ENCODE results near the gene CADPS2. TPM values are rescaled to one million over a fixed set of nuclear protein-coding genes. Genes with fewer than 3 reads are reported as not detected.

CADPS2 gene
- total RNA-seq, 1 donor from 2014 or later = 6.4 TPM

- H4K20me1 ChIP-seq (ENCODE audit: insufficient read depth, low read length) = no peaks in the 10 kb centered on the region
- H3K36me3 ChIP-seq (ENCODE audit: insufficient read depth, low read length) = no peaks in the 10 kb centered on the region
- no peak for DNase-seq (ENCODE audit: low read depth)
- H3K9me3 Mint-ChIP-seq (ENCODE audit: unreplicated experiment) = no peaks in the 10 kb centered on the region
- no peaks in the 10 kb centered on the region for H3K4me1 Mint-ChIP-seq (ENCODE audit: low read depth, unreplicated experiment)
- no peak for FAIRE-seq
- H3K4me1 ChIP-seq (ENCODE audit: insufficient read depth, low read length) = no peaks in the 10 kb centered on the region
- H2AFZ ChIP-seq (ENCODE audit: low read depth, low read length) = no peak overlapping the region
- no peak overlapping the region for H3K27ac Mint-ChIP-seq (ENCODE audit: unreplicated experiment)
- TF ChIP-seq, protein P1, sequence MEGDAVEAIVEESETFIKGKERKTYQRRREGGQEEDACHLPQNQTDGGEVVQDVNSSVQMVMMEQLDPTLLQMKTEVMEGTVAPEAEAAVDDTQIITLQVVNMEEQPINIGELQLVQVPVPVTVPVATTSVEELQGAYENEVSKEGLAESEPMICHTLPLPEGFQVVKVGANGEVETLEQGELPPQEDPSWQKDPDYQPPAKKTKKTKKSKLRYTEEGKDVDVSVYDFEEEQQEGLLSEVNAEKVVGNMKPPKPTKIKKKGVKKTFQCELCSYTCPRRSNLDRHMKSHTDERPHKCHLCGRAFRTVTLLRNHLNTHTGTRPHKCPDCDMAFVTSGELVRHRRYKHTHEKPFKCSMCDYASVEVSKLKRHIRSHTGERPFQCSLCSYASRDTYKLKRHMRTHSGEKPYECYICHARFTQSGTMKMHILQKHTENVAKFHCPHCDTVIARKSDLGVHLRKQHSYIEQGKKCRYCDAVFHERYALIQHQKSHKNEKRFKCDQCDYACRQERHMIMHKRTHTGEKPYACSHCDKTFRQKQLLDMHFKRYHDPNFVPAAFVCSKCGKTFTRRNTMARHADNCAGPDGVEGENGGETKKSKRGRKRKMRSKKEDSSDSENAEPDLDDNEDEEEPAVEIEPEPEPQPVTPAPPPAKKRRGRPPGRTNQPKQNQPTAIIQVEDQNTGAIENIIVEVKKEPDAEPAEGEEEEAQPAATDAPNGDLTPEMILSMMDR (IDR thresholded peaks at IDR 0.05; ENCODE audit: insufficient read depth, low read depth, low read length) = no peak
- no peak for TF ChIP-seq EZH2 (IDR thresholded peaks at IDR 0.05; ENCODE audit: insufficient read depth, low read length)
- no peak overlapping the region for H3K4me3 Mint-ChIP-seq (ENCODE audit: unreplicated experiment)
- no peaks in the 10 kb centered on the region for H3K27me3 Mint-ChIP-seq (ENCODE audit: low read depth, unreplicated experiment)
- no peak overlapping the region for H3K27ac ChIP-seq (ENCODE audit: low read depth, low read length)
- no peaks in the 10 kb centered on the region for H3K36me3 Mint-ChIP-seq (ENCODE audit: low read depth, unreplicated experiment)
- no peak overlapping the region for H3K9ac ChIP-seq (ENCODE audit: low read length)
- no peaks in the 10 kb centered on the region for H3K27me3 ChIP-seq (ENCODE audit: insufficient read depth, low read length)
- H3K4me3 ChIP-seq (ENCODE audit: insufficient read depth, low read depth, low read length) = no peak overlapping the region
- H3K9me3 ChIP-seq (ENCODE audit: insufficient read depth, low read depth, low read length) = no peaks in the 10 kb centered on the region
- no peaks in the 10 kb centered on the region for H3K79me2 ChIP-seq (ENCODE audit: insufficient read depth, low read length)
- no peak overlapping the region for H3K4me2 ChIP-seq (ENCODE audit: low read length)
These were observed 135.9 kb downstream of the CADPS2 start for GRCh38 chr7:122750389-122750788.

GRCh38 chr7:122748195-122748594 lies 138.1 kb downstream of the CADPS2 start:
- no peak overlapping the region for H3K27ac ChIP-seq (ENCODE audit: low read depth, low read length)
- no peak overlapping the region for H3K9ac ChIP-seq (ENCODE audit: low read length)
- H3K9me3 ChIP-seq (ENCODE audit: insufficient read depth, low read depth, low read length) = no peaks in the 10 kb centered on the region
- Mint-ChIP-seq H3K9me3 (ENCODE audit: unreplicated experiment) (no peaks in the 10 kb centered on the region), H3K36me3 (ENCODE audit: low read depth, unreplicated experiment) (no peaks in the 10 kb centered on the region), H3K4me3 (ENCODE audit: unreplicated experiment) (no peak overlapping the region), H3K4me1 (ENCODE audit: low read depth, unreplicated experiment) (no peaks in the 10 kb centered on the region), H3K27ac (ENCODE audit: unreplicated experiment) (no peak overlapping the region), H3K27me3 (ENCODE audit: low read depth, unreplicated experiment) (no peaks in the 10 kb centered on the region)
- H3K79me2 ChIP-seq (ENCODE audit: insufficient read depth, low read length) = no peaks in the 10 kb centered on the region
- no peak overlapping the region for H3K4me2 ChIP-seq (ENCODE audit: low read length)
- H3K4me1 ChIP-seq (ENCODE audit: insufficient read depth, low read length) = no peaks in the 10 kb centered on the region
- DNase-seq (ENCODE audit: low read depth) (no peak), FAIRE-seq (no peak)
- H3K4me3 ChIP-seq (ENCODE audit: insufficient read depth, low read depth, low read length) = no peak overlapping the region
- no peaks in the 10 kb centered on the region for H4K20me1 ChIP-seq (ENCODE audit: insufficient read depth, low read length)
- H3K36me3 ChIP-seq (ENCODE audit: insufficient read depth, low read length) = no peaks in the 10 kb centered on the region
- no peak overlapping the region for H2AFZ ChIP-seq (ENCODE audit: low read depth, low read length)
- TF ChIP-seq, protein P1 (IDR thresholded peaks at IDR 0.05; ENCODE audit: insufficient read depth, low read depth, low read length) = no peak
- no peak for TF ChIP-seq EZH2 (IDR thresholded peaks at IDR 0.05; ENCODE audit: insufficient read depth, low read length)
- H3K27me3 ChIP-seq (ENCODE audit: insufficient read depth, low read length) = no peaks in the 10 kb centered on the region

- FAIRE-seq (no peak), DNase-seq (ENCODE audit: low read depth) (no peak)
- no peaks in the 10 kb centered on the region for H3K27me3 Mint-ChIP-seq (ENCODE audit: low read depth, unreplicated experiment)
- H3K4me3 ChIP-seq (ENCODE audit: insufficient read depth, low read depth, low read length) = no peak overlapping the region
- no peaks in the 10 kb centered on the region for H3K4me1 ChIP-seq (ENCODE audit: insufficient read depth, low read length)
- H3K27ac ChIP-seq (ENCODE audit: low read depth, low read length) = no peak overlapping the region
- no peak overlapping the region for H3K9ac ChIP-seq (ENCODE audit: low read length)
- no peak overlapping the region for H2AFZ ChIP-seq (ENCODE audit: low read depth, low read length)
- H3K27ac Mint-ChIP-seq (ENCODE audit: unreplicated experiment) = no peak overlapping the region
- H3K79me2 ChIP-seq (ENCODE audit: insufficient read depth, low read length) = no peaks in the 10 kb centered on the region
- no peaks in the 10 kb centered on the region for H3K9me3 Mint-ChIP-seq (ENCODE audit: unreplicated experiment)
- no peaks in the 10 kb centered on the region for H3K9me3 ChIP-seq (ENCODE audit: insufficient read depth, low read depth, low read length)
- H3K4me3 Mint-ChIP-seq (ENCODE audit: unreplicated experiment) = no peak overlapping the region
- no peaks in the 10 kb centered on the region for H3K36me3 ChIP-seq (ENCODE audit: insufficient read depth, low read length)
- H3K4me1 Mint-ChIP-seq (ENCODE audit: low read depth, unreplicated experiment) = no peaks in the 10 kb centered on the region
- TF ChIP-seq, protein P1 (IDR thresholded peaks at IDR 0.05; ENCODE audit: insufficient read depth, low read depth, low read length) = no peak
- no peak for TF ChIP-seq EZH2 (IDR thresholded peaks at IDR 0.05; ENCODE audit: insufficient read depth, low read length)
- no peaks in the 10 kb centered on the region for H3K27me3 ChIP-seq (ENCODE audit: insufficient read depth, low read length)
- no peaks in the 10 kb centered on the region for H4K20me1 ChIP-seq (ENCODE audit: insufficient read depth, low read length)
- H3K4me2 ChIP-seq (ENCODE audit: low read length) = no peak overlapping the region
- H3K36me3 Mint-ChIP-seq (ENCODE audit: low read depth, unreplicated experiment) = no peaks in the 10 kb centered on the region
These were observed 139.3 kb downstream of the CADPS2 start for GRCh38 chr7:122746948-122747347.
